Right forelimb (tissue), 1 donor: Measurements from ENCODE around the gene TRIM29.

Source experiments
- DNase-seq: peaks from one replicate; pipeline ENCODE4 v3.0.0-alpha.2; 2018

TRIM29 gene

DNA sequence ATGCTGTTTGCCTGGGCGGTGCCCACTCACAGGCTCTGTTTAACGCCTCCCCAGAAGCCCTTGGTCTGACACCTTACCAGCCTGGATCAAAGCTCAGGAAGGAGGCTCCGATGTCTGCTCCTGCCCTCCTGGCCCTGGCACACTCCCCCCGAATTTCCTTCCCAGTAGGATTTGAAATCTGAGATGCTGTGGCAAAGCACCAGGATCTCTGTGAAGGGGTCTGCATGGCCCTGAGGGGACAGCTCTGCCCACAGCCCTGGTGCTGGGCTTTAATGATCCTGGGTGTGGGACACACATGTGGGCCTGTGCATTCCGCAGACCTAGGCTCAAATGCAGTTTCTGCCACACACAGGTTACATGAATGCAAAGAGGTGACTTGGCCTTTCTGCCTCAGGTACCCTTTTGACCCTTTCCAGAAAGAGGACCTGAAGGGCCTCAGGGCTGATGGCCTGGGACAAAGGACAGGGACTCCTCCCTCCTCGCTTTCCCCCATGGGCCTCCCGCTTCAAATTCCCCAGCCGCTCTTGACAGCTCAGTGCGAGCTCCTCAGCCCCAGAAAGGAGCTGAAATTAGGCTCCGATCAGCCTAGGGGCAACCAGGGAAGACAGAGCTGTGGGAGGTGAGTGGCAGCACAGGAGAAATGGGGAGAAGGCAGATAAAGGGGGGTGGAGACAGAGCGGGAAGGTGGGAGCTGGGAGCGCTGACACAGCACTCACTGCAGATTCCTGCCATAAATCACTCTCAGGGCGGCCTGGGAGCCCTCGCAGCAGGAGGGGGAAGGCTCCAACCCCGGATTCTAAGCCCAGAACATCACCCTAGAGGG is 41.3 kb downstream of the TRIM29 start:
- no peak for DNase-seq

DNA sequence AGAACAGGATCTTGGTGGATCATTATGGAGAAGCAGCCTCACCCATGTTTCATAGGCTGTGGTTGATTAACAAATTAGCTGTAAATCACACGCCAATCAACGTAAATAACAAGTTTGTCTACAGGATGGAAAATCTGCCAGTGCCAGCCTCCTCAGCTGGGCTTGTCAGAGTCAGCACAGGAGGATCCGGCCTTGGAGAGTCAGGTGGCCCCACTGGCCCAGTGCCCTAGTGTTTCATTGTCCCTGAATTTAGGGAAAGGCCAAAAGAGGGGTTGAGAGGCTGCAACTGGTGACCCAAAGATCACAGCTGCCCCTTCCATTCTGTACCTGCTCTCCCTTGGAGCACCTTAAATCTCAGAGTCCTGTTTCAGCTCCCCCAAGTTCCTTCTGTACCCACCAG is 42.4 kb downstream of the TRIM29 start:
- DNase-seq = no peak

DNA sequence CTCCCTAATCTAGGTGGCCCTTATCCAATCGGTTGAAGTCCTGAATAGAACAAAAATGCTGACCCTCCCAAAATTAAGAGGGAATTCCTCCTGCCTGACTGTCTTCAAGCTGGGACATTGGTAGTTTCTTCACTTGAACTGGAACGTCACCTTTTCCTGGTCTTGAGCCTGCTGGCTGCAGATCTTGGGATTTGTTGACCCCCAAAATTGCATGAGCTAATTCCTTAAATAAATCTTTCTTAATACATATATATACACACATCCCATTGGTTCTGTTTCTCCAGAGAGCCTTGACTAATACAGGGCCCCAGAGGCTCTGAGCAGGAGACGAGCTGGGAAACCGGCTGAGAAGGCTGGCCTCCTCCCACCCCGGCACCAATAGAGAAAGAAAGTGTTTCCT is 46.2 kb downstream of the TRIM29 start:
- DNase-seq = no peak

DNA sequence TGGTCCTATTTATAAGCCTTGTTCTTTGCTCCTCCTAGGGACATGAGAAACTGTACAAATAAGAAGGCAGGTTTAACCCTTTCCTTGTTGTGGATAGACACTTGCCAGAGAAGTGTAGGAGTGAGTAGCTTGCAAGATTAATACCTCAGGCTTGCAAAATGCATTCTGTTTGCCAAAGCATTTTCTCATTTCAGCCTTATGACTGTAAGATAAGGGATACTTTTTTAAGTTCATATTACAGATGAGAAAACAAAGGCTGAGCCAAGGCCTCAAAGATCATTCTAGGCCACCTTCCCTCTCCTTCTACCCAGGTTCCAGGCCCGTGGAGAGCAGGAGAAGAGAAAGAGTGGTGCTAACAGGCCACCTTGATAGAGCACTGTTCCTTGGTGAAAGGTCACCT is 46.8 kb downstream of the TRIM29 start:
- DNase-seq = no peak

DNA sequence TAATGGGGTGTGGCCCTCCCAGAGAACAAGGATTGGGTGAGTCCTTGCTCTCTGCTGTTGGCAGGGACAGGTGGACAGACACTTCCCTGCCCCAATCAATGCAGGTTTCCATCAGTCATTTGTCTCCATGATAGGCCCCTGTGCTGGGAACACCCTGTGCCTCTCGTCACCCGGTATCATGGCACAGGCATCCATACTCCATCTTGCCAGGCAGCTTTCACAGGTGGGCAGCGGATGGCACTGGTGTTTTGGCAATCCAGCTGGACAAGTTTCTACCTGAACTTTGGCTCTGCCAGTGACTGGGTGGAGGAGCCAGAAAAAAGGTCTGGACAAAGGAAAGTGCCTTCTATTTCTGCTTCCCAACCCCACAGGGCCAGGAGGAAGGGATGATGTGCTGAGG is 47.5 kb downstream of the TRIM29 start:
- DNase-seq = no peak

DNA sequence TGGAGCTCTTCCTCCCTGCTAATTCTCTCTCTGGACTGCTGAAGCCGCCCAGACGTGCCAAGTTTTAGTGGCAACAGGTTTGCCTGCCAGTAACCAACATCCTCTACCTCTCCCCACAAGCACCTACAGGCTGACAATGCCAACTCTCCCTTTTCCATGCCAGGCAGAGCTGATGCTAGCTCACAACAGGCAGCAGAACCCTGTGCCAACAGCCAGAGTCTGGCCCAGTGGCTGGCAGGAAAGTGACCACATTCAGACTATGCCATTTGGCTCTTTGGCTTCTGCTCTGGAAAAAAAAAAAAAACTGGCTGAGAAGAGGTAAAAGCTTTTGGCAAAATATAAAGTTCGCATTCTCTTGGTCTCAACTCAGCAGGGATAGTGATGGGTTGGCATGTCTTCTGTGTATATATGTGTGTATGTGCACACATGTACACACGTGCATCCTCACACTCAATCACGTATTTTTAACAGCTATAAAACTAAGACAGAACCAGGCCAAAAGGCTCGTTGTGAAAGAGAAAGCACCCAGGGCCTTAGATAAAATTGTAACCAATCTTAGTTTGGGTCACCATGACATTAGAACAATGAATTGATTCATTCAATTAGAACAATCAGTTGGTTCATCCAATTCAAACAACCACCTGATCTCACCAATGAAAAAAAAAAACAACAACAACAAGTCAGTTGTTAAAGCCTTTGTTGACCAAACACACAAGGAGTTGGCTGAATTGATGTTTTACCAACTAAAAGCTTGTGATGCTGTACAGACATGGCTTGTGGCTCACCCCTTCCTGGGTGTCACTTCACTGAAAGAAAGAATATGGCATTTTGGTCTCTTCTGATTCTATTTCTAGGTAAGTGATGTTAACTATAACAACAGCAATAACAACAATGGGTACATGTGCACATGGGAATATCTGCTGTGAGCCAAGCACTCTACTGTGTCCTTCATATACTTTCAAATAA is 48.6 kb downstream of the TRIM29 start:
- no peak for DNase-seq

DNA sequence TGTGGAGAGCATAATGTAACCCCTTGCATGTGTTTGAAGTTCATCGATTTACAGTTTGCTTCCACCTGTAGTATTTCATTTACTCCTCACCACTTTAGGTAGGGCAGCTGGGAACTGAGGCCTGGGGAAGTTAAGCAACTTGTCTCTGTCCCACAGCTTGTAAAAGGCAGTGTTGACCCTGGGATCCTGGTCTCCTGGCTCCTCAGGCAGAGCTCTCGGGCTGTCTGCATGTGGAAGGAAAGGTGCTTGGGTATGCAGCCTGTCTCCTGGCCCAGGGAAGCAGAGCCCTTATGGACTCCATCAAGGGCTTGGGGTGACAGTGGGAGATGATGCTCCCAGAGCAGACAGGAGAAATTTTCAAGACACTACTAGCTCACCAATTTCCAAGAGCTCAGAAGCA is 49.9 kb downstream of the TRIM29 start:
- DNase-seq = no peak

DNA sequence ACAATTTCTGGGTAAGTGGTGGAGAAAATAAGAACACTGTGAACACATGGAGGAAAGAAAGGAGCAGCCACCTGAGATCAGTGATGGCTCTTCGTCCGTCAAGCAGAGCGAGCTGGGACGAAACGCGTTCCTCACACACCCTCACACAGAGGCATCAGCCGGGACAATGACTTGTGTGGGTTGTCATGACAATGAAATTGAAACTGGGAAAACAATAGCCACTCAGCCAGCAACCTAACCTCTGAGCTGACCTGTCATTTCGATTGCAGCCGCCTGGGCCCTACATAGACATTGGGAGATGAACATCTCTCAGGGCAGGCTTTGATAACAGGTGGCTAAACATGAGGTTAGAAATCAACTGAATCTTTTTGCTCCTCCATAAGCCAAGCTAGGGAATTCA is 51.3 kb downstream of the TRIM29 start:
- DNase-seq = no peak

DNA sequence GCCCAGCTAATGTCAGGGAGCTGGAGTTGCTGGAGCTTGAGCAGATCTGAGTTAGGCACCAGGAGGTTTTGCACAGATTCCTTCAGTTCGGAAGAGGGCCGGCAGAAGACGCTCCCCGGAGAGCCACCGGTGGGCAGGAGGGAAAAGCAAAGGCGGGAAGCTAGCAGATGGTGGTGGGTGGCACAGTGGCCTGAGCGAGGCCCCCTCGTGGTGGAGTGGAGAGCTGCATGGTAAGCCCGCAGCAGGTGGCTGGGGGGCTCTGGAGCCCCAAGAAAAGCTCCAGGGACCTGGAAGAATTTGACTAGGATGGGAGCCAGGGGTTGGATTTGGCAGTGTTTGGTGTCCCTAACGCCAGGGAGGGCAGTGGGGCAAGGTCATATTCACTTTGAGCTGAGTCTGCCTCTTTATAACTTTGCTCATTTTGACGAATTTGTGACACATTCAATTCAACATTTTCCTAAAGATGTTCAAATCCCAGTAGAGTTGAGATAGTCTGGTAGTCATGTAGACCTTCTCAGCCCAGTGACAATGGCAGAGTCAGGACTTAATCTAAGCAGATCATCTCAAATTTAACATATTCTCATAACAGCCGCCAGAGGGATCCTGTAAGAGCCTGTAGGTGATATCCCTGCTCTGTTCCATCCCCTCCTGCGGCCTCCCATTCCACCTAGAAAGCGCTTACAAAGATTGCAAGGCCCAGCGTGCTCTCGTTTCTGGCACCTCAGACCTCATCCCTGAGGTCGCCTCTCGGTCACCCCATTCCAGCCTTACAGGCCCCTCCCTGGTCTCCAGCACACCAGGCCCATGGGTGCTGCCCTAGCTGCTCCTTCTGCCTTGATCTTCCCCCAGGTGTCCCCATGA is 57.9 kb downstream of the TRIM29 start:
- DNase-seq = no peak

DNA sequence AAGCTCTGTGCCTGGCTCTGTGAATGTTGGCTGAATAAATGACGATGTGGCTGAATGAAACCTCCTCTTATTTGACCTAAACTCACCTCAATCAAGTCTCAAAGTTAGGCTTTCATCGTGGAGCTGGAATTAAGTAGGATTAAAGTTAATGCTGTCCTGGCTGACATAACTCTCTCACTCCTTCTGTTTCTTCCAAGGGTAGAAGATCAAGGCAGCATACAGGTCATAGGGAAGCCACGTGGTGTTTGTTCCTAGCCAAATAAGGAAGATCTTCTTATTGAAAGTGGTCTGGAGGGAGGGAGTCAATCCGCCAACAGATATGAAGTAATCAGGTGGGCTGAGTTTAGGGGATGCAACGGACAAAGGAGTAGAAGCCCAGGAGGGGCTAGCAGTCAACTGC is 59.5 kb downstream of the TRIM29 start:
- DNase-seq = no peak

DNA sequence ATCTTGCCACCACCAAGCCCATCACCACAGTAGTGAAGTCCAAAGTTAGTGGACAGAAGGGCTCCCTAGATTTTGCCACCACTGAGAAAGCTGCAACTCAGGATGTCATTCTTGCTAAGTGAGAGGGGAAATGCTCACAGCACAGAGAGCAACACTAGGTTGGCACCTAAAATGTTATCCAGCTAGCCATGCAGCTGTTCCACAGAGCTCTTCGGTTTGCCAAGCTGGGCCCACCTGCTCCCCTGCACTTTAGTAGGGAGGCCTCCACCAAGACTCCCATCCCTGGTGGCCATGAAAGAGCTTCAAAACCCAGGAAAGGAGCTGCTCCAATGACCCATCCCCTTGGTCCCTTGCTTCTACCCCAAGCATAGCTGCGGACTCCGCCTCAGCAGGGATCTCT is 63.8 kb downstream of the TRIM29 start:
- DNase-seq = peak; percentile 26

DNA sequence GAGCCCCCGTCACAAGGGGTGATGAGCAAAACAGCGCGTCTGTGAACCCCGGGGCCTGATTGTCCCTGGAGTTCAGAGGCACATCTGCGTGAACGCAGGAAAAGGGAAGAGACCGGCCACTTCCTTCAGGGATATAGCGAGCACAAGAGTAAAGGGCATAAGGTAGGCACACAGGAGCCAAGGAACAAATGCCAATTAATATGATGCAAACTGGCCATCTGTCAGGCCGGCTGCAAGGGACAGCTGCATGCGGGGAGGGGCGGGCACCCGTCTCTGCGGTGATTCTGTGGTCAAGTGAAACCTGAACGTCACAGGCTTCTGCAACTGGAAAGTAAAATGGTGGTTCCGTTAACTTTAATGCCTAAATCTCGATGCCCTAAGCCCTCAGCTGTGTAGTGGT is 64.7 kb downstream of the TRIM29 start:
- peak; percentile 58 for DNase-seq

DNA sequence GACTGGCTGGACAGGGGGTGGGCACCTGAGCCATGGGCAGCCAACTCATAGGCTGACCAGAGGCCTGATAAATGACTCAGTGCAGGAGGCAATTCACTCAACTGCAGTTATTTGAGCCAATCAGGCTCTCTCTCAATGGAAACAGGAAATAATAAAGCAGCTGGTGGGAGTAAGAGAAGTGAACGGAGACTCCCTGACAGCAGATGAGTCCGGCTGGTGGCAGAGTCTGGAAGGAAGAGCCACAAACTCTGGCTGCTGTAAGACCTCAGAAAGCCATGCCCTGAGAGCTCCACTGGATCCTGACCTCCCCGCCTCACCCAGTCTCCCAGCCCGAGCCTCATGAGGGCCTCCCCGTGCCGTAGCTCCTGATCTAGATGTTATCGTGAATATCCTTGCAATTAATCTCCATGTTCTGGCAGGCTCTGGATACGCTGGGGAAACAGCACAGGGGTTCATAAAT is 69.8 kb downstream of the TRIM29 start:
- DNase-seq = peak; percentile 44

DNA sequence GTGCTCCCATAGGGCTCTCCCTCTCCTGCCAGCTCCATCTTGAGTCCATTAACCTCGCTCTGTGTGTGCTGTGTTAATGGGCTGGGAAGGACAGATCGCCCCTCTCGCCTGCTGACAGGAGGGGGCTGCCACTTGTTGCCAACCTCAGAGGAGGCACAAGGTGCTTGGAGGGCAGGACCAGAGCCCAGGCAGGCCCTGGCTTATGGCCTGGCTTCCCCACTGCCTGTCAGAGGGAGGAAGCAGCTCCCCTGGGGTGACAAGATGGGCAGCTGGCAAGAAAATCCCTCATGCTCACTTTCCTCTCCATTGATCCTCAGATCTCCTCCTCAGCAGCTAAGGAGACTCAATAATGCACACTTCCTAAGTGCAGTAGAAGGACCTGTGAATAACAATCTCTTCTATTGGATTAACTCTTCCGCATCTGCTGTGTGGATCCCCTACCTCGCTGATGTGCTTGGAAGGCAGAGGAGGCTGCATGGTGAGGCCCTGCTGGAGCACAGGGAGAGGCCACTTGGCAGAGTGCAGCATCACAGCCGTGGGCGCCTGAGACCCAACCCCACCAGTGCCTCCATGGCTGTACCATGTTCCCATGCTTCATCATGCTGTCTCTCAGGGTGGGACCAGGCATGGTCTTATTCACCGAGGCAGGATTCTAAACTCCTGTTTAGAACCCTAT is 70.3 kb downstream of the TRIM29 start:
- DNase-seq = peak; percentile 16

DNA sequence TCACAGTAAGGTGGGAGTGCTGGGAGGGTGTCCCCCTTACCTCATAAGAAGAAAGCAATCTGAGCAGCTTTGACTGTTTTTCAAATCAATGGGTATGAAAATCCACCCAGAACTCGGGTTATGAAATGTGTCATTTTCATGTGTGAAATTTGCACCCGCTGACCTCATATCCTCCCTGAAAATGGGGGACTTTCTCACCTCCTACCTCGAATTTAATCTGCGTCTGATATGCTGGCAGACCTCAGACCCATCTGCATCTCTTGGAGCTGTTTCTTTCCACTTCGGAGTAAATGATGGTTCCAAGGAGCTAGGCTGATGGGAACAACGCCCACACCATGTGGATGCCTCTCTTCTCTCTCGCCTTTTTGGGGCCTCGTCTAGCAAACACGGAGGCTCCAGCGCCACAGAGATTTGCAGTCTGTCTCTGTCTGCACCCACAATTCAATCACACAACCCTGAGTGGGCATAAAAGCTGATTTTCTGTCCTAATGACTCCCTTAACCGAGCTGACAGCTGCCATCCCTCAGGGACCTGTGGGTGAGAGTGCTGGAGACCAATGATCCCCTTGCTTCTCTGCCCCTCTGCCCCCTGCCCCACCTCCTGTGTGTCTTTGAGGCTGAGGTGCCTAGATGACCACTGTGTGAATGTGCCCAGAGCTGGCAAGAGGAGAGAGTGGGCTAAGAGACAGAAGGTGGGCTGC is 71.0 kb downstream of the TRIM29 start:
- peak; percentile 20 for DNase-seq

DNA sequence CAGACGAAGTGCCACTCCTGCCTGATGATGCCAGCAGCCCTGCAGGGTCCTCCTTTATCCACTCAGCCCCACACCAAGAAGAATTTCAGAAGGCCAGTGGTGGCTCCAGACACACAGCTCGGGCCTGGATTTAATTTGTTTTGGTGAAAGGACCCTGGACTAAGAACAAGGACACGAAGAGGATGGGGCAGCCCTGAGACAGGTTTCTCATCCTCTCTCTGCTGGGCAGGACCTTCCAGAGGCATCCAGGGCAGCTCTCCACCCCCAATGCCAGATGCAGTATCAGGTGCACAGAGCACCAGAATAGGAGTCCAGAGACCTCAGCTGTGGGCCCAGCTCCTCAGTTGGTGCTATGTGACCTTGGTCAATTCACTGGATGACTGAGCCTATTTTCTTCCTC is 72.0 kb downstream of the TRIM29 start:
- DNase-seq = peak; percentile 17

DNA sequence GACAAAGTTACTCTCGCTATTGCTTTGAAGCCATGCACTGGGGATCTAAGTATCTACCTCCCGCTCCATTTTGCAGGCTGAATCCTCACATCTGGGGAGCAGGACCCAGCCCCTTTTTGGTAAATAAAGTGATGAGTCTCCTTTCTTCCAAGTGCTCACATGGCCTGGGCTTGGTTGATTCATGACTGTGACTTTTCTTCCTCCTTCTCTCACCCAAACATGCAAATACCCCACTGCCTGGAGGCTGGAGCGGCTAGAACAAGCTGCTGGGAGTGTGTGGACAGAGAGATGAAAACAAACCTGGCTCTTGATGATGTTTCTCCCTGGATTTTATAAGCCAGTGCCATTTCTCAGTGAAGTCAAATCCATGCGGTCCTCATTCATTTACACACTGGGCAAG is 72.7 kb downstream of the TRIM29 start:
- DNase-seq = no peak

DNA sequence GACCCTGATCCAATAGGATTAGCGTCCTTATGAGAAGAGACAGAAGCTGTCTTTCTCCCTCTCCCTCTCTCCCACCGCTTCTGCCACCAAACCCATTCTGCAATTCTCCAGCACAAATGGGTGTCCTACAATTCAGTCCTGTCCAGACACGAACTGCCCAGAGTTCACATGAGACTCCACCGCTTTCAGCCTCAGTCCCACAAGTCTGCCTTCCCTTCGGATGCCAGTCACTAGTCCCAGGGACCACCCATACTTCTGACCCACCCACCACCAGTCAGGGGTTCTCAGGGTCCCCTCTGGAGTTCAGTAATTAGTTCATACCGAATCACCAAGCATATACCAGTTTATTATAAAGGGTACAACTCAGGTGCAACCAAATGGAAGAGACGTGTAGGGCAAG is 73.6 kb downstream of the TRIM29 start:
- peak; percentile 11 for DNase-seq

DNA sequence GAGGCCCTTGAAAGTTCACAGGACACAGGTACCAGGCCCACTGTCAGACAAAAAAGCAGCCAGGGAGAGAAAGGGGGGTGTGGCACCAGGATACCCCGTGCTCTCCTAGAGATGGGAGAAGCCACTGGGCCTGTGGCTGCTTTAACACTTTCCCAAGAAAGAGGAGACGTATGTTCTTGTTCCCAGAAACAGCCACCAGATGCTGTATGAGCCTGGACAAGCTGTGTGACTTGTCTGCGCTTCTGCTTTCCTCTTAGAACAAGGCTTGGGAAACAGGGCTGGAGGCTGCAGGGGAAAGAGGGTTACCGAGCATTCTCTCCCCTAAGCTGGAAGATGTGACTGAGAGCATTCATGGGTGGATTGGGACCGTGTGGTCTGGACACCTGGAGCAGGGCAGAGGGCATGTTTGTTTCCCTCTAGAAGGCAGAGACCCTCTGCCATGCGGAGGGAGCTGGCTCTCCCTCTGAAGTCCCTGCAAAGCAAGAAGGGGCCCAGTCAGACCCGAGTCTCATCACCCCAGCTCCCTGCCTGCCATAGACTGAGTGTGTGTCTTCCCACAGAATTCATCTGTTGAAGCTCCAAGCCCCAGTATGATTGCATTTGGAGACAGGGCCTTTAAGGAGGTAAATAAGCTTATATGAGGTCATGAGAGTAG is 74.1 kb downstream of the TRIM29 start:
- peak; percentile 17 for DNase-seq

DNA sequence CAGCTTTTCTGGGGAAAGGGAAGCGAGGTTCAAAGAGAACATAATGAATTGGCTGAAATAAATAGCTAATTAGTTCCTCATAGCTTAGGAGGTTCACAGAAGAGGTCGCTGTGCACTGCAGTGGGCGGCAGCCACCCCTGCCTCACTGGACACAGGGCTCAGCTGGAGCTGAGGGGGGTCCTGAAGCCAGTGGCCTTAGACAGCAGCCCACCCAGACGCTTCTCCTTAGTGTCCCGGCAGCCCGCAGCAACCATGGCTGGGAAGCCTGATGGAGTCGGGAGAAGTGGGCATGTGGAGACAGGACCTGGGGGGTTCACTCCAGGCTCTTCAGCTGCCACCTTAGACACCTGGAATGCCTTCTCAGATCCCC is 75.4 kb downstream of the TRIM29 start:
- no peak for DNase-seq
